Suprapubic skin (tissue), 4 donors: ENCODE results near the gene EMSY. TPM values are rescaled to one million over a fixed set of nuclear protein-coding genes. Genes with fewer than 3 reads are reported as not detected.
A peak's percentile ranks its signal among the peaks of the same experiment; 100 is the strongest.
"Not testable (repeated sequence)": the region's sequence is repeated elsewhere in the genome, so short reads cannot be mapped to it uniquely, and the experiment has no call there.

Experiments used
- DNase-seq, 2 donors: peaks; one replicate each; pipeline ENCODE4 v3.0.0-alpha.2; 2019; ENCODE audit warnings: low spot score in 2 of 2
- H3K27ac ChIP-seq: fragments of 200-600 bp; sonication (generic); one replicate; pipeline ENCODE4 v1.5.1; 2019
- H3K27me3 ChIP-seq: fragments of 200-600 bp; sonication (generic); one replicate; pipeline ENCODE4 v1.5.1; 2019
- H3K36me3 ChIP-seq: fragments of 200-600 bp; sonication (generic); one replicate; pipeline ENCODE4 v1.5.1; 2019
- H3K4me1 ChIP-seq: fragments of 200-600 bp; sonication (generic); one replicate; pipeline ENCODE4 v1.5.1; 2019
- H3K4me3 ChIP-seq: fragments of 200-600 bp; sonication (generic); one replicate; pipeline ENCODE4 v1.5.1; 2019; ENCODE audit warnings: mild to moderate bottlenecking
- H3K9me3 ChIP-seq: fragments of 200-600 bp; sonication (generic); one replicate; pipeline ENCODE4 v1.5.1; 2019
- EP300 ChIP-seq: sonication (generic); formaldehyde crosslinking; IDR thresholded peaks from one replicate; pipeline ENCODE4 v1.6.1; 2017; ENCODE audit warnings: antibody characterized with exemption
- POLR2A ChIP-seq, 2 donors: fragments of 450-650 bp; IDR thresholded peaks; one replicate each; pipeline ENCODE4 v1.6.1; 2017; ENCODE audit warnings: antibody characterized with exemption in 2 of 2, mild to moderate bottlenecking in 2 of 2, moderate library complexity in 2 of 2
- POLR2AphosphoS5 ChIP-seq, 3 donors: sonication (generic); formaldehyde crosslinking; IDR thresholded peaks; one replicate each; pipeline ENCODE4 v1.6.1; 2017; ENCODE audit warnings: antibody characterized with exemption in 3 of 3
- WGBS: methylation state at CpG from one replicate; pipeline ENCODE4 v1.1.5; 2018; 5-methylcytosine and 5-hydroxymethylcytosine counted together
- total RNA-seq, 4 donors: library from RNA; depleted of rRNA; stranded (reverse); fragments of >200 nt; gene quantifications; one replicate each; pipeline ENCODE4 v1.1.0, GENCODE V29; 2016
- TF ChIP-seq, protein P1 (sequence below), 2 donors: fragments of 200-600 bp in 1 of 2; fragments of 450-650 bp in 1 of 2; sonication (generic) in 1 of 2; IDR thresholded peaks; one replicate each; pipeline ENCODE4 v1.5.1; 2016 to 2019; ENCODE audit warnings: antibody characterized with exemption in 2 of 2, mild to moderate bottlenecking in 1 of 2, moderate library complexity in 1 of 2

EMSY gene
- total RNA-seq, 4 donors from 2014 or later, result 32.2 to 36.8 (median 33.2) TPM

DNA sequence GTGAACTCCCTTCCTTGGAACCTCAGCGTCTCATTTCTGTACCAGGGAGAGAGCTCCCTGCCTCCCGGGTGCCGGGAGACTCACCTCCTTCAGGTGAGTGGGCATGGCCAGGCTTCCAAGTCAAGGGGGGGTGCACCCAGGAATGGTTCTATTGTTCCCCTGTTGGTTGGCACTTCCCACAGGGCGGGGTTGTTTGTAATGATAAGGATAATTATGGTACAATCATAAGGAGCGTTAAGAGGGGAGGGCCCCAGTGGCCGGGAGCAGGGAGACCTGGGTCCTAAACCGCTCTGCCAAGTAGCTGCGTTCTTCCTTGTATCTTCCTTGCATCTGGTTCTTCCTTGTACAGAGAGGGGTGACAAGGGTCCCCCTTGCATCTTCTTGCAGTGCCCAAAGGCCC is 146.6 kb downstream of the EMSY start:
- H3K27me3 ChIP-seq, result no peaks in the 10 kb centered on the region
- TF ChIP-seq POLR2A (IDR thresholded peaks at IDR 0.05) (no peak), POLR2AphosphoS5 (IDR thresholded peaks at IDR 0.05) (no peak), EP300 (no peak)
- TF ChIP-seq, protein P1, sequence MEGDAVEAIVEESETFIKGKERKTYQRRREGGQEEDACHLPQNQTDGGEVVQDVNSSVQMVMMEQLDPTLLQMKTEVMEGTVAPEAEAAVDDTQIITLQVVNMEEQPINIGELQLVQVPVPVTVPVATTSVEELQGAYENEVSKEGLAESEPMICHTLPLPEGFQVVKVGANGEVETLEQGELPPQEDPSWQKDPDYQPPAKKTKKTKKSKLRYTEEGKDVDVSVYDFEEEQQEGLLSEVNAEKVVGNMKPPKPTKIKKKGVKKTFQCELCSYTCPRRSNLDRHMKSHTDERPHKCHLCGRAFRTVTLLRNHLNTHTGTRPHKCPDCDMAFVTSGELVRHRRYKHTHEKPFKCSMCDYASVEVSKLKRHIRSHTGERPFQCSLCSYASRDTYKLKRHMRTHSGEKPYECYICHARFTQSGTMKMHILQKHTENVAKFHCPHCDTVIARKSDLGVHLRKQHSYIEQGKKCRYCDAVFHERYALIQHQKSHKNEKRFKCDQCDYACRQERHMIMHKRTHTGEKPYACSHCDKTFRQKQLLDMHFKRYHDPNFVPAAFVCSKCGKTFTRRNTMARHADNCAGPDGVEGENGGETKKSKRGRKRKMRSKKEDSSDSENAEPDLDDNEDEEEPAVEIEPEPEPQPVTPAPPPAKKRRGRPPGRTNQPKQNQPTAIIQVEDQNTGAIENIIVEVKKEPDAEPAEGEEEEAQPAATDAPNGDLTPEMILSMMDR (IDR thresholded peaks at IDR 0.05), result no peak
- no peaks in the 10 kb centered on the region for H3K9me3 ChIP-seq
- H3K4me3 ChIP-seq, result no peak overlapping the region
- no peak overlapping the region for H3K27ac ChIP-seq
- DNase-seq, result peak in 1 of 2 donors; percentile 53
- WGBS, result 77% methylated on average over 8 of the region's 8 CpGs
- peaks cover 6% of the 10 kb centered on the region for H3K4me1 ChIP-seq
- no peaks in the 10 kb centered on the region for H3K36me3 ChIP-seq

DNA sequence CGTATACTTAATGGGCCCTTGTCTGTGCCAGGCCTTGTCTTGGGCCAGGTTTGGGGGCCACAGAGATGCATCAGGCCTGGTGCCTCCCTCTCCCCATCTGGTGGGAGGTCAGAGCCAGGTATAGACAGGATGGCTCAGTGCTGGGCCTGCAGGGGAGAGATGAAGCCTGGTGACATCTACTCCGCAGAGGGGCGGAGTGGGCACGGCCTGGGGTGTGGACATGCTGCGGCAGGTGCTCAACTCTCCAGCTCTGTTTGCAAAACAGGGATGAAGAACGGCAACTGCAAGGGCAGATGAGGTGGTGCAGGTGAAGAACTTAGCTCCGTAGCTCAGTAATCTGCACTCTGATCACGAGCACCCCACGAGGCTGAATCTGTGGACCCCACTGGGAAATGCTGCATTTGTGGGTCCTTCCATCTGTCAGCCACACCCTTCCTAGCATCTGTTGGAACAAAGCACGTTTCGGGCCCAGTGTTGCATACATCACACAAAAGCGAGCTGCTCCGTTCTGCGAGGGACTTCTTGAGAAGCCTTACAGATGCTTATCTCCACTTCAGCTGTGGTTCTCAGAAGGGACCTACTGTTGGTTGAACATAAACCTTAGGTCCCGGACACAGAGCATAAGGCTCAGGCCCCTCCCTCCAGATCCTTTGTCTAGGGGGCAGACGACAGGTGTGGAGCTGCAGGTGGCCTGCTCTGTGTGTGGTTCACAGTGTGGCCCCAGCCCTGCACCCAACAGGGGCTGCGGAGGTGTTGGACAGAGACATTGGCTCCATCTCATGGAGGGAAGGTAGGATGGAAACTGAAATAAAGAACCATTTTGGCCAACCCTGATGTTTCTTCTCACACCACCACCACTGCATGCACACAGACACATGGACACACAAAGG is 147.5 kb downstream of the EMSY start:
- no peak overlapping the region for H3K27ac ChIP-seq
- WGBS, result 81% methylated on average over 17 of the region's 17 CpGs

DNA sequence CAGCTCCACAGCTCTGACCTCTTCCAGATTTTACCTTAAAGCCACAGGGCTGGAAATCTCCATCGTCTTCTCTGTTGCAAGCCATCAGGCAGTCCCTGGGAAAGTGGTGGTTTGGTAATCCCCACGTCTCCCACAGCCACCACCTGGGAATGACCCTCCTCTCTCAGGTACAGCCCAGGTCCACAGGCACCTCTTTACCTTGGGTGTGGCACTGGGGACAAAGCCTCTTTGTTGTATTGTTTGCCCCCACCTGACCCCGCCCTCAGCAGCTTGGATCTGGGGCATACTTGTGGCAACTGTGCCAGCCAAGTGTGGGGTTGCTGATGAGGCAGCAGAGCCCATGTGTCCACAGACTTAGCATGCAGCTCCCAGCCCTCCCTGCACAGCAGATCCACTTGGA is 148.1 kb downstream of the EMSY start:
- peak in 1 of 2 donors; percentile 75 for DNase-seq
- WGBS, result 85% methylated on average over 2 of the region's 3 CpGs
- Histone ChIP-seq H3K27me3 (no peaks in the 10 kb centered on the region), H3K27ac (no peak overlapping the region), H3K4me1 (peaks cover 6% of the 10 kb centered on the region), H3K36me3 (no peaks in the 10 kb centered on the region), H3K4me3 (no peak overlapping the region), H3K9me3 (no peaks in the 10 kb centered on the region)
- no peak for TF ChIP-seq EP300
- TF ChIP-seq, protein P1 (IDR thresholded peaks at IDR 0.05), result no peak
- TF ChIP-seq POLR2AphosphoS5 (IDR thresholded peaks at IDR 0.05), result no peak
- no peak for TF ChIP-seq POLR2A (IDR thresholded peaks at IDR 0.05)

More for the DNA sequence above, 147.5 kb downstream of the EMSY start:
- Histone ChIP-seq H3K36me3 (no peaks in the 10 kb centered on the region), H3K4me3 (no peak overlapping the region), H3K27me3 (no peaks in the 10 kb centered on the region), H3K9me3 (no peaks in the 10 kb centered on the region), H3K4me1 (peaks cover 6% of the 10 kb centered on the region)
- peak in 1 of 2 donors; percentile 54 for DNase-seq
- TF ChIP-seq, protein P1 (IDR thresholded peaks at IDR 0.05), result no peak
- TF ChIP-seq POLR2AphosphoS5 (IDR thresholded peaks at IDR 0.05), result no peak
- no peak for TF ChIP-seq POLR2A (IDR thresholded peaks at IDR 0.05)
- no peak for TF ChIP-seq EP300

DNA sequence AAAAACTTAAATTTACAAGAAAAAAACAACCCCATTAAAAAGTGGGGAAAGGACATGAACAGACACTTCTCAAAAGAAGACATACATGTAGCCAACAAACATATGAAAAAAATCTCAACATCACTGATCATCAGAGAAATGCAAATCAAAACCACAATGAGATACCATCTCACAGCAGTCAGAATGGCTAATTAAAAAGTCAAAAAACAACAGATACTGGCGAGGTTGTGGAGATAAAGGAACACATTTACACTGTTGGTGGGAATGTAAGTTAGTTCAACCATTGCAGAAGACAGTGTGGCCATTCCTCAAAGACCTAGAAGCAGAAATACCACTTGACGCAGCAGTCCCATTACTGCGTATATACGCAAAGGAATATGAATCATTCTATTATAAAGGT is 150.3 kb downstream of the EMSY start:
- H3K4me1 ChIP-seq, H3K27ac ChIP-seq, H3K27me3 ChIP-seq, H3K9me3 ChIP-seq, H3K4me3 ChIP-seq, H3K36me3 ChIP-seq, DNase-seq: not testable (repeated sequence)
- WGBS, result 74% methylated on average over 4 of the region's 4 CpGs

DNA sequence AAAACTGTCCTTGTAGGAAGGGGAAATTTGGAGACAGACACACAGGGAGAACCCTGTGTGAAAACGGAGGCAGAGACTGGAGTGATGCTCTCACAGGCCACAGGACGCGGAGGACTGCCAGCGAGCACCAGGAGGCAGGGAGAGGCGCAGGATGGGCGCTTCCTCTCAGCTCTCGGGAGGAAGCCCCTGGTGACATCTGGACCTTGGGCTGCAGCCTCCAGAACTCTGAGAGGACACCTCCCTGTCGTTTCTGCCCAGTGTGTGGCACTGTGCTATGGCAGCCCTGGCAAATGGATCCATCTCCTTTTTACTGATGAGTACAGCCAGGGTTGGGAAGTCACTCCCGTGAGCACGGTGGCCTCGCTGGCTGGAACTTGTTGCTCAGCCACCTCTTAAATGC is 151.8 kb downstream of the EMSY start:
- Histone ChIP-seq H3K4me3 (no peak overlapping the region), H3K27me3 (no peaks in the 10 kb centered on the region), H3K27ac (no peak overlapping the region), H3K36me3 (no peaks in the 10 kb centered on the region), H3K4me1 (no peaks in the 10 kb centered on the region), H3K9me3 (no peaks in the 10 kb centered on the region)
- peak in 1 of 2 donors; percentile 60 for DNase-seq
- 82% methylated on average over 10 of the region's 11 CpGs for WGBS
- TF ChIP-seq POLR2AphosphoS5 (IDR thresholded peaks at IDR 0.05), result no peak
- no peak for TF ChIP-seq POLR2A (IDR thresholded peaks at IDR 0.05)
- no peak for TF ChIP-seq EP300
- TF ChIP-seq, protein P1 (IDR thresholded peaks at IDR 0.05), result no peak
